HG02885 (cell line): ENCODE measurements around the gene CEBPE.
"Not testable (repeated sequence)": the region's sequence is repeated elsewhere in the genome, so short reads cannot be mapped to it uniquely, and the experiment has no call there.

Source experiments
- ATAC-seq: cut with Tn5 transposase; IDR thresholded peaks from one replicate; pipeline ENCODE4 v1.9.1; 2021; ENCODE audit warnings: mild to moderate bottlenecking; ENCODE audit not compliant: unreplicated experiment, poor library complexity

CEBPE gene

GRCh38 chr14:23124337-23124954 is 5.4 kb upstream of the CEBPE start:
- ATAC-seq: no peak

- ATAC-seq: no peak
These were observed 4.4 kb upstream of the CEBPE start for GRCh38 chr14:23123419-23123818.

- no peak for ATAC-seq
These were observed 3.0 kb upstream of the CEBPE start for GRCh38 chr14:23122086-23122485.

- peak; percentile 42 for ATAC-seq
These were observed 2.3 kb upstream of the CEBPE start for GRCh38 chr14:23121361-23121771.

- peak; percentile 88 for ATAC-seq
These were observed 1.6 kb upstream of the CEBPE start for GRCh38 chr14:23120541-23121251.

GRCh38 chr14:23119363-23120327 is 590 bp upstream of the CEBPE start:
- ATAC-seq: no peak

GRCh38 chr14:23117371-23118020 is 1.6 kb downstream of the CEBPE start:
- no peak for ATAC-seq

GRCh38 chr14:23115918-23116317 is 3.1 kb downstream of the CEBPE start:
- no peak for ATAC-seq

- no peak for ATAC-seq
These were observed 3.9 kb downstream of the CEBPE start for GRCh38 chr14:23115039-23115731.

- no peak for ATAC-seq
These were observed 4.4 kb downstream of the CEBPE start for GRCh38 chr14:23114669-23115038.

GRCh38 chr14:23114120-23114458 is 5.0 kb downstream of the CEBPE start:
- no peak for ATAC-seq

GRCh38 chr14:23113431-23114119 is 5.5 kb downstream of the CEBPE start:
- no peak for ATAC-seq

- ATAC-seq: no peak
These were observed 6.5 kb downstream of the CEBPE start for GRCh38 chr14:23112359-23113178.

GRCh38 chr14:23110579-23111365 is 8.3 kb downstream of the CEBPE start:
- no peak for ATAC-seq

- no peak for ATAC-seq
These were observed 9.3 kb downstream of the CEBPE start for GRCh38 chr14:23109769-23110168.

GRCh38 chr14:23108169-23108568 is 10.9 kb downstream of the CEBPE start:
- not testable (repeated sequence) for ATAC-seq

GRCh38 chr14:23107620-23108019 is 11.4 kb downstream of the CEBPE start:
- ATAC-seq: not testable (repeated sequence)

- ATAC-seq: no peak
These were observed 12.4 kb downstream of the CEBPE start for GRCh38 chr14:23106747-23107045.
